NCI-H2029 (cell line): ENCODE results near the gene PLAGL1.
"Not testable (repeated sequence)": the region's sequence is repeated elsewhere in the genome, so short reads cannot be mapped to it uniquely, and the experiment has no call there.

Source experiments
- DNase-seq: peaks from one replicate; lab custom pipeline; 2025; lab: John Stamatoyannopoulos, UW

PLAGL1 gene

GRCh38 chr6:144009628-144010027, 1.6 kb upstream of the PLAGL1 start:
- not testable (repeated sequence) for DNase-seq

- DNase-seq, result no peak
Measured at GRCh38 chr6:144008846-144009245, 787 bp upstream of the PLAGL1 start.

GRCh38 chr6:144007478-144008119, 460 bp downstream of the PLAGL1 start:
- DNase-seq, result no peak

- no peak for DNase-seq
Measured at GRCh38 chr6:144006736-144007477, 1.2 kb downstream of the PLAGL1 start.

- DNase-seq, result no peak
Measured at GRCh38 chr6:143999406-143999805, 8.7 kb downstream of the PLAGL1 start.

GRCh38 chr6:143998686-143999085, 9.4 kb downstream of the PLAGL1 start:
- DNase-seq, result no peak

GRCh38 chr6:143993965-143994646, 14.0 kb downstream of the PLAGL1 start:
- no peak for DNase-seq

- no peak for DNase-seq
Measured at GRCh38 chr6:143992285-143992684, 15.8 kb downstream of the PLAGL1 start.

- no peak for DNase-seq
Measured at GRCh38 chr6:143986463-143987065, 21.5 kb downstream of the PLAGL1 start.

GRCh38 chr6:143984666-143985065, 23.4 kb downstream of the PLAGL1 start:
- DNase-seq, result no peak

- DNase-seq, result no peak
Measured at GRCh38 chr6:143982968-143983367, 25.1 kb downstream of the PLAGL1 start.

- DNase-seq, result no peak
Measured at GRCh38 chr6:143980921-143981320, 27.1 kb downstream of the PLAGL1 start.

GRCh38 chr6:143976806-143977349, 31.2 kb downstream of the PLAGL1 start:
- DNase-seq, result no peak

- DNase-seq, result no peak
Measured at GRCh38 chr6:143974089-143974488, 34.0 kb downstream of the PLAGL1 start.

GRCh38 chr6:143973097-143973966, 34.7 kb downstream of the PLAGL1 start:
- DNase-seq, result no peak

- no peak for DNase-seq
Measured at GRCh38 chr6:143971482-143972205, 36.4 kb downstream of the PLAGL1 start.

GRCh38 chr6:143970456-143971218, 37.4 kb downstream of the PLAGL1 start:
- DNase-seq, result no peak

GRCh38 chr6:143969077-143969476, 39.0 kb downstream of the PLAGL1 start:
- DNase-seq, result no peak

GRCh38 chr6:143967706-143968376, 40.2 kb downstream of the PLAGL1 start:
- no peak for DNase-seq
